Measurements from ENCODE around the gene TIGD1.

The TIGD1 gene

DNA sequence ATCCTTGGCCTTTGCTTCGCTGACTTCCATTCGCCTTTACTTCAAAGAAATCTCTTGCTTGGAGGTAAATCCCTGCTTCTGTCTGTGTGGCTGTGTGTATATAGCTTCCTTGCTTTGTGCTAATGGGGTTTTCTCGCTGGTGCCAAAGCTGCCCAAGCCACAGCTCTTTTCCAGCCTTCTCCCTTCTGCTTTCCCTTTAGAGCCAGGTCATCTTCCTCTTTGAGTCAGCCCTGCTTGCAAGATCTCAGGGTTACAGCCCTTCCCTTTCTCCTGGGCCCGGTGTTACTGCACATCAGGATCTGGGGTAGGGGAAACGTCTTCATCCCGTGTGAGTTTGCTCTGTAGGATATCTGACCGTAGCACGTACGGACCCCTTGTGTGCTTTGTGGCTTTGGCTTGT, 19.2 kb upstream of the TIGD1 start:
- no peak for DNase-seq

DNA sequence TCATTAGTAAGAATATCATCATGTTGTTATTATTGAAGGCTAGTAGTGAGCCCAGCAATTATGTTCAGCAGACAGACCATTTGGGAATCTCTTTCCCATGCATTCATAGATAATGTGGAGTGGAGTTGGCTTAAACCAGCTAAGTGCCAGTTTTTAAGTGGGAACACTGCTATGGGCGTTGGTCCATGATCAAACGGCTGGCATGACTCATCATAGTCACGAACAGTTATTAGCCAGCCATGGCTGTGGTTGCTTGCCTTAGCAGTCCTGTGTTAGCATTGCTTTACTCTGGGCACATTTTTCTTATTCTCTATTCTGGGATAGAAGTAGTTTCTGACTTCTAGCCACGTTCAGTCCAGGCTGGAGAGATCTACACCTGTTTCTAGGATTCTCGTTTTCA, 17.8 kb upstream of the TIGD1 start:
- DNase-seq, result no peak

DNA sequence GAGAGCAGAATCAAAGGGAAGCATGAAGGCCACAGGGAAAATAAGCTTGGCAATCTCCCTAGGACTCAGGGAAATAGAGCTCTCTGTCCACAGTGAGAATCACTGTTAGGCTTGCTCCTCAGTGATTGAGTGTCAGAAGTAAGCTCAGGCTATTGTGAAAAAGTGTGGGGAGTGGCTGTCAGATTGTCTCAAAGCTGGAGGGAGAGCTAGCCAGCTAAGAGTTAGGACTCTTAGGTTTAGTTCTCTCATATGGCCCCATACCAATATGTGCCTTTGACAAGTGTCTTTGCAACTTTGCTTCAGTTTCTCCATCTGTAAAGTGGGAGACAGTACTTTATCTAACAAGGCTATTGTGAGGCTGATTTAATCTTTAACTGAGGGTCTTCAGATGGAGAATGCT, 17.4 kb upstream of the TIGD1 start:
- no peak for DNase-seq

DNA sequence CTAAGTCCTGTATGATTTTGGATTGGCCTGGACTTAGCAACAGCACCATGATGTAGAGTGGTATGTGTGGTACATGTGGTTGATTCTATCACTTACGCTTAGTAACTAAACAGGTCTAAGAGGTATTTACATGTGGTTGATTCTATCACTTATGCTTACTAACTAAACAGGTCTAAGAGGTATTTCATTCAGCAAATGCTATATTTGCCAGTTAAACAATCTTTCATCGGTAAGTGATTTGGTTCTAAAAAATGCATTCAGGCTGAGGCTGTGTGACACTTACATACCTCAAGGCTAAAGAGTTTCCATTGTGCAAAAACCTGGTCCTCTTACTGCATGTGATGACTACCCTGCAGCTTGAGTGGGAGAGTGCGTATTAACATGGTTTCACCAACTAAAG, 13.2 kb upstream of the TIGD1 start:
- no peak for DNase-seq

DNA sequence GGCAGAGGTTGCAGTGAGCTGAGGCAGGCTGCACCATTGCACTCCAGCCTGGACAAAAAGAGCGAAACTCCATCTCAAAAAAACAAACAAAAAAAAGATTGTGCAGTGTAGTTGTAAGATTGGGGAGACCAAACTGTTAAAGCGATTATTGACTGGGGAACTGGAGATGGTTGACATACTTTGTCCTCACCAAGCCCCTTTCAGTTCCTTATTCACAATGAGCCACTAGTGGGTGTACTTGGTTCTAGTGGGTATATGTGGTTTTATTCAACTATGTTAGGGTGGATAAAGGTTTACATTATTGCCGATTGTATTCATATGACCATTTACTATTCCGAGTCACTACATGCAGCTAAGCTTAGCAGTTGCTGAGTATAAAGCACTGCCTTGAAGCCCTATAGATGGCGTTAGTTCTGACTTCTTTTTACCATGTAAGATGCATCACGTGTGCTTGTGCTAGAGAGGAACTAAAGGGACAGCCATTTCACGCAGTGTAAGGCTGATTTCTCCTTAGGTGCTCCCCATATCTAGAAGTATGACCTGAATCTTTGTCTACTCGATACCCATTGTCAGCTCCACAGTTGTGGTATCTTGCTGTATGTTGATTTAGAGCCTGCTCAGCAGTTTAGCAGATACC, 12.3 kb upstream of the TIGD1 start:
- DNase-seq, result no peak

DNA sequence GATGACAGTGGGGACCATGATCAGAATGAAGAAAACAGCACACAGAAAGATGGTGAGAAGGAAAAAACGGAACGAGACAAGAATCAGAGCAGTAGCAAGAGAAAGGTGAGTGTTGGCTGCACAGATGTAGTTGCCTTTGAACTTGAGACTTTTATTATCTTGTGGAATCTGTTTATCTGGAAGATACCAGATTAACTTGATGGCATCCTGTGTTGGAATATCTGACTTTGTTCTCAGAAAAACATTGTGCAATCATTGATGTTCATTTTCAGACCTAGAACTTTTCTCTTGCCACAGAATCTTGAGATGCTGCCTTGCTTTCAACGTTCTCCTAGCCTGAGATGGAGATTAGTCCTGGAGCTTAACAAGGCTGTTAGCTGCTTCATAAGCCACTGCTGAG, 6.1 kb upstream of the TIGD1 start:
- DNase-seq, result no peak

DNA sequence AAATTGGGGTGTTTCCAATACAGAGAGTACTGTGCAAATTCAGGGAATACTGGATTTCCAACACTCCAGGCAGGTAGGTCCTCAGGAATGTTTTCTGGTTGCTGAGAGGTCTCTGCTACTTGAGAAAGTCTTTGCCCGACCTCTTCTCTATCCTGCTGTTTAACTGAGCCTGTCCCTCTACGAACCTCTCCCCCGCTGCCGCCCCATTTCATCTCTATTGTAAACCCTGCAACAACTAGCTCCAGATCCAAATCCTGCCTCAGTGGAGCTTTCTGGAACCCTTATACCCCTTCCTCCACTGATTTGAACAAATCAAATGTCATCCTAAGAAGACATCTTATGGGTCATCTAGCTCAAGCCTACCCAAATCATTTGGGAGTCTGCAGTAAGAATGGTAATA, 1.4 kb upstream of the TIGD1 start:
- DNase-seq, result no peak

DNA sequence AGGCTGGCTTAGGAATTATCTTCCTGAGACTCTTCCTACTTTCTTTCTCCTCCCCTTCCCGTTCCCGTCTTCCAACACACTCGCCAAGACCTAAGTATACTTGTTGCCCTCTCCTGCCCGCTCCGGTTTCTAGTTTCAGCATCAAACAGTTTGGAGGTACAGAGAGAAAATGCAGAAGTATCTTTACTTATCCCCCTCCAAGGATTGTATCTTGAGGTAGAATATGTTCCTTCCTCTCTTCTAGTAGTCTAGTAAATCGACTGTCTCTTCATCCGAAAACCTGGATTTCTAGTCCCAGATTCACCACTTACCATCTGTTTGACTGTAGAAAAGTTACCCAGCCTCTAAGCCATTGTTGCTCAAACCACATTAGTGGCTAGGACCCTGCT, 887 bp upstream of the TIGD1 start:
- DNase-seq, result no peak

DNA sequence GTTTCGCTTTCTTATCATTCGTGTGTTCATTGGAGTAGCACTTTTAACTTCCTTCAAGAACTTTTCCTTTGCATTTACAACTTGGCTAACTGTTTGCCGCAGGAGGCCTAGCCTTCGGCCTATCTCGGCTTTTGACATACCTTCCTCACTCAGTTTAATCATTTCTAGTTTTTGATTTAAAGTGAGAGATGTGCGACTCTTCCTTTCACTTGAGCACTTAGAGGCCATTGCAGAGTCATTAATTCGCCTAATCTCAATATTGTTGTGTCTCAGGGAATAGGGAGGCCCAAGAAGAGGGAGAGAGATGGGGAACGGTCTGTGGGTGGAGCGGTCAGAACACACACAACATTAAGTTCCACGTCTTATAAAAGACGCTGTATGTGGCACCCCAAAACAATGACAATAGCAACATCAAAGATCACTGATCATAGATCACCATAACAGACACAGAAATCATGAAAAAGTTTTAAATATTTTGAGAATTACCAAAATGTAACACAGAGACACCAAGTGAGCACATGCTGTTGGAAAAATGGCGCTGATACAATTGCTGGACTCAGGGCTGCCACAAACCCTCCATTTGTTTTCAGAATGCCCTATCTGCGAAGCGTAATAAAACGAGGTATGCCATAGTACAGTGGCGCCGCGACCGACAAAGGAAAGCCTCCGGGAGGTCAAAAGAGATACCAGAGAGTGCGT, 553 bp downstream of the TIGD1 start:
- no peak for DNase-seq

DNA sequence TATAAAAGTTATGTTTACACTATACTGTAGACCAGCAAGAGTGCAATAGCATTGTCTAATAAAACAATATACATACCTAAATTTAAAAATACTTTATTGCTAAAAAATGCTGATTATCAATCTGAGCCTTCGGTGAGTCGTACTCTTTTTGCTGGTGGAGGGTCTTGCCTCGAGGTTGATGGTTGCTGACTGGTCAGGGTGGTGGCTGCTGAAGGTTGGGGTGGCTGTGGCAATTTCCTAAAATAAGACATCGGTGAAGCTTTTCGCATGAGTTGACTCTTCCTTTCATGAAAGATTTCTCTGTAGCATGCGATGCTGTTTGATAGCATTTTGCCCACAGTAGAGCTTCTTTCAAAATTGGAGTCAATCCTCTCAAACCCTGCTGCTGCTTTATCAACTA, 2.4 kb downstream of the TIGD1 start:
- no peak for DNase-seq

DNA sequence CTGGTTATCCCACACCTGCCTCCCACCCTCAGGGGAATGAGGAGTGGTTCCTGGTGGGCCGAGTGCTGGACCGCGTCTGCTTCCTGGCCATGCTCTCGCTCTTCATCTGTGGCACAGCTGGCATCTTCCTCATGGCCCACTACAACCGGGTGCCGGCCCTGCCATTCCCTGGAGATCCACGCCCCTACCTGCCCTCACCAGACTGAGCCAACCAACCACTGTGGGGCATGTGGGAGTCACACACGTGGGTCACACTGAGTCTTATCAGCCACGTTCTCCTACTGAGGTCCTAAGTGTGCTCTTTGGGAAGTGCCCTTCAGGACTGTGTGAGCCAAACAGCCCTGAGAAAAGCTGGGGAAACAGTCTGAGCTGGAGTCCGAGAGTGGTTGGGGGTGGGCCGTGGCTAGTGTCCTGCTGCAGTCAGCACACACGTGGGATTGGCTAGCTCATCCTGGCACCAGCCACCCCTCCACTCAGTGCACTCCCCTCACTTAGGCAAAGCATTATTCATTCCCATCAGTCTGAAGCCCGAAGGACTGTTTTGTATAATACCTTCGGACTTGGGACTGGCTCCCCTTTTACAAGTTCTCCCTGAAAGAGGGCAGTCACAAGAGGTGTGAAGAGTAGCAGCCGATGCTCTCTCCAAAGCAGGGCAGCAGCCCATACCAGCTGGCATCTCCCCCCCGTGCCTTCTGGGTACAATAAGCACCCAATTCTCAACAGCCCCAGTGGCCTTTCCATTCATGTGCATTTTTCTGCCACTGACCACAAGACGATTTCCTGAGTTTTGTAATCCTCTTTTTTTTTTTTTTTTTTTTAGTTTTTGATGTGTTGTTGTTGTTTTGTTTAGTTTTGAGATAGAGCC, 4.6 kb downstream of the TIGD1 start:
- DNase-seq, result no peak

DNA sequence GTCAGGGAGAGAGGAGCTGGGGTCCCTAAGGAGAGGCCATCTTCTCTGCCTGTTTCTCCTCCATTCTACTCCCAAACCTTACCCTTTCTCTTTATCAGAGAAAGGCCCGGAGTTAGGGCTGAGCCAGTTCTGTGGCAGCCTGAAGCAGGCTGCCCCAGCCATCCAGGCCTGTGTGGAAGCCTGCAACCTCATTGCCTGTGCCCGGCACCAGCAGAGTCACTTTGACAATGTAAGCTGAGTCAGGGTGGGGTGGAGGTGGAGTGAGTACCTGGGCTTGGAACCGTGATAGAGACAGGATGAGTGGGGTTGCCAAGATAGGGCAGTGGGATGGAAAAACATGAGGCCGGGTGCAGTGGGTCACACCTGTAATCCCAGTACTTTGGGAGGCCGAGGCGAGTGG, 5.7 kb downstream of the TIGD1 start:
- no peak for DNase-seq

DNA sequence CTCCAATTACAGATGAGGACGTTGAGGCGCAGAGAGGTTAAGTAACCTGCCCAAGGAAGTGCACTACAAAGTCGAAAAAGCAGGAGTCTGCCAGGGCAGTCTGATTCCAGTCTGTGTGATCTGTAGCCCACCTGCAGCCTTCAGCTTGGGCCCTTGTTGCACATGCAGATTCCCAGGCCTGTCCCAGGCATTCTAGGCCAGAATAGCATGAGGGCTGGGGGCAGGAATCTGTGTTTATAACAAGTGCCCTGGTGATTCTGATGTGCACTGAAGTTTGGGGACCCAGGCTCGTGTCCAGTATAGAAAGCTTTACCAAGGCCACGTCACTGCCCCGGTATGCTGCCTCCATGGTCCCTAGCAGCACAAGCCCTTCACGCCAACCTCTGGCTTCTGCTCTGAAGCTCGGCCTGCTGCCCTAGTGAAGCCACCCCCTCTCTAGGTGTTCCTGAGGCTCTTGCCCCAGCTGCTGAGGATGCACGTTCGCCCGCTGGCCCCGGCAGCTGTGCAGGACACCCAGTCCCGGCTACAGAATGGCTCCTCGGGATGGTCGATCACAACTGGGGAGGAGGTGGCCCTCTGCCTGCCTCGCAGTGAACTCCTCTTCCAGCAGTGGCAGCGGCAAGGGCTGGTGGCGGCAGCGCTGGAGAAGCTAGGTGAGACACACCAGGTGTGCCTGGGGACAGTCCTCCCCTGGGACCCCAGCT, 6.3 kb downstream of the TIGD1 start:
- no peak for DNase-seq

DNA sequence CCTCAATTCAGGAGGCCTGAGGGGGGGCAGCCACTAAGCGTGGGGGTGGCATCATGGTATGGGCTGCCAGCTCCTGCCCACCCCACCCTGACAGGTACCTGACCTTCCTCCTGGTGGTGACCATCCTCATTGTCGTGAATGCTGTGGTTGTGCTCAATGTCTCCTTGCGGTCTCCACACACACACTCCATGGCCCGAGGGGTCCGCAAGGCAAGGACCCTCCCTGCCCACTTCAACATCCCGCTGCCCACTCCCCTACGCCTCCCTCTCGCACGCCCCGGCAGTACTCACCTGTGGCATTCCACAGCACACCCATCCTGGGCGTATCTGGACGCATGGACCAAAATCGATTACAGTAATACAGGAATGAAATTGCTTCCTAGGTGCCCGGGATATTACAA, 6.9 kb downstream of the TIGD1 start:
- DNase-seq, result no peak

DNA sequence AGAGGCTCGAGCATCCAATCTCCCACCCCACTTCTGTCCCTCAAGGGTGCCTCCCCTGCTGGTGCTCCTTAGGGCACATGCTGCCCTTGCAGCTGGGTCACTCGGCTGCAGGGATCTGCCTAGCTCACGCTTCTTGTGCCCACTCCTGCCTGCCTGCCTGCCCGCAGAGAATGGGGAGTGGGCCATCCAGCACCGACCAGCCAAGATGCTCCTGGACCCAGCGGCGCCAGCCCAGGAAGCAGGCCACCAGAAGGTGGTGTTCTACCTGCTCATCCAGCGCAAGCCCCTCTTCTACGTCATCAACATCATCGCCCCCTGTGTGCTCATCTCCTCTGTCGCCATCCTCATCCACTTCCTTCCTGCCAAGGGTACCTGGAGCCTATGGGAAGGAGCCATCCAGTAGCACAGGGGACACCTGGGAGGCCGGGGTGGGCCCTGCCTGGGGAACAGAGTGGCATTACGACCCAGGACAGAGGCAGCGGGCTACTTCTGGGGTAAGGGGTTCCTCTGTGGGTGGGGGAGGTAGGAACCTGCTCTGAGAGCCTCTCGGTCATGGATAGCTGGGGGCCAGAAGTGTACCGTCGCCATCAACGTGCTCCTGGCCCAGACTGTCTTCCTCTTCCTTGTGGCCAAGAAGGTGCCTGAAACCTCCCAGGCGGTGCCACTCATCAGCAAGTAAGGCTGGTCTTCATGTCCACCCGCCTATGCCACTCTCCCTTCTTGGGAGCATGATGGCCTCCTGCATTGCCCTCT, 7.5 kb downstream of the TIGD1 start:
- no peak for DNase-seq

DNA sequence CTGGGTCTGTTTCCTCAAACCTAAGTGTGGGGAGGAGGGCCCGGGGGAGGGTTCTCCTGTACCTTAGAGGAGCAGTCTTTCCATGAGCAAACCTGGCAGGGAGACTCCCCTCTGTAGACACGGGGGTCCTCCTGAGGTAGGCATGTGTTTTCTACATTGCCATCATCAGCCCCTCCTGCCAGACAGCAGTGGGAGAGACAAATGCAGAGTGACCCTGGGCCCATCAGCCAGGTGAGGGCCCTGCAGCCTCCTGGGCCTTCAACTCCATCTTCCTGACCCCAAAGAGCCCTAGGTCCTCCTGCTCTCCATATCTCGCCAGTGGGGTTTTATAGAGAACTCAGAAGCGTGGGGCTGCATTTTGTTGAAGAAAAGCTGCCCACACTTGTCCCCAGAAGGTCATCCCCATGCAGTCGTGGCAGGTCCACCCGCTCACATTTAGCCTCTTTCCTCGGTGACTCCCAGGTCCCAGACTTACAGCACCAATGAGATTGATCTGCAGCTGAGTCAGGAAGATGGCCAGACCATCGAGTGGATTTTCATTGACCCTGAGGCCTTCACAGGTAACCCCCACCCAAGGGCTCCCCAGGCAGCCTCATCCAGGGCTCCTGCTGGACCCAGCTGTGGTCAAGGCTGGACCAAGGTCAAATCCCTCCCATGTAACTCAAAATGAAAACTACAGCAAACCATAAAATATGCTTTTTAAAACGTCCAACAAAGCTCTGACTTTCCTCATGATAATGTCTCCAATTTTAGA, 8.2 kb downstream of the TIGD1 start:
- DNase-seq, result no peak

DNA sequence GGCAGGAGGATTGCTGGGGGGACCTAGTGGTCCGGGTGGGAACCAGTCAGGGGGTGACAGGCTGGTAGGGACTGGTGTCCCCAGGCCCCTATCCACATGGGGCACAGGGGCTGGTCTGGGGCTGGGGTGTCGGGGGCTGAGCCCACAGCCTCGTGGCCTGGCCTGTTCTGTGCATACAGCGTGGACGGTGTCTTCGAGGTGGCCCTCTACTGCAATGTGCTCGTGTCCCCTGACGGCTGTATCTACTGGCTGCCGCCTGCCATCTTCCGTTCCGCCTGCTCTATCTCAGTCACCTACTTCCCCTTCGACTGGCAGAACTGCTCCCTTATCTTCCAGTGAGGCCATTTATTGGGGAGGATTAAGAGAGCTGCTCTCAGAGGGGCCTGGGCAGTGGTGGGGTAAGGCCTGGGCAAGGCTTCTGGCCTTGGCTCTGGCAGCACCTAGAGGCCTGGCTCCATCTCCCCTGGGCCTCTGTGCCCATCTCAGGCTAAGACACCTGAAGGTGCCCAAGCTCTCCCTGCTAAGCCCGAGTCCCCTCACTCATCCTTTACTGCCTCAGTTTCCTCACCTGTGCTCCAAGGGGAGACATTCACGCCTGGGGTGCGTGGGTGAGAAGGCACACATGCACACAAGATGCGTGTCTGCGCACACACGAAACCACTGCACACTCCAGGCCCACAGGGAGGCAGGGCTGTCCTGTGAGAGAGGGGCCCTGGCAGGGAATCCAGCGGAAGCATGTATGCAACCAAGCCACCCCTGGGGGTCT, 9.0 kb downstream of the TIGD1 start:
- DNase-seq, result no peak

DNA sequence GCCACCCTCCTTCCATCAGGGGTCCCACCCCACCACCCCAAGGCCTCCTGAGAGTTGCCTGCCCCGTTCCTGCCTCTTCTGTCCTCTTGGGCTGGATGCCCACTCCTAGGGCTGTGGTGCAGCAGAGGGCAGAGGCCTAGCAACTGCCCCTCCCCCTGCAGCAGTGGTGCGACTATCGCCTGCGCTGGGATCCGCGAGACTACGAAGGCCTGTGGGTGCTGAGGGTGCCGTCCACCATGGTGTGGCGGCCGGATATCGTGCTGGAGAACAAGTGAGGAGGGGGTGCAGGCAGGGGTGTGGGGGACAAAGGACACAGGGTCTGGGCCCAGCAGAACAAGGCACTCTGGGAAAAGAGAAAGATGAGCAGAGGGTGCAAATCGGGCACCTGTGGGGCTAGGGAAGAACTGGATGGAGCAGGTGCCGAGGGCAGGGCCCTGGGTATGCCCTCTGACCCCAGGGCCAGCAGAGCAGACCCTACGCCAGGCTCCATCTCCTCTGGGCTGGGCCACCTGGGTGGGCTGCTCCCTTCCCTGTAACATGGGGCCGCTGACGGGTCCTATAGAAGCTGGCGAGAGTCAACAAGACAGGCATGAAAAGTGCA, 9.8 kb downstream of the TIGD1 start:
- DNase-seq, result no peak

DNA sequence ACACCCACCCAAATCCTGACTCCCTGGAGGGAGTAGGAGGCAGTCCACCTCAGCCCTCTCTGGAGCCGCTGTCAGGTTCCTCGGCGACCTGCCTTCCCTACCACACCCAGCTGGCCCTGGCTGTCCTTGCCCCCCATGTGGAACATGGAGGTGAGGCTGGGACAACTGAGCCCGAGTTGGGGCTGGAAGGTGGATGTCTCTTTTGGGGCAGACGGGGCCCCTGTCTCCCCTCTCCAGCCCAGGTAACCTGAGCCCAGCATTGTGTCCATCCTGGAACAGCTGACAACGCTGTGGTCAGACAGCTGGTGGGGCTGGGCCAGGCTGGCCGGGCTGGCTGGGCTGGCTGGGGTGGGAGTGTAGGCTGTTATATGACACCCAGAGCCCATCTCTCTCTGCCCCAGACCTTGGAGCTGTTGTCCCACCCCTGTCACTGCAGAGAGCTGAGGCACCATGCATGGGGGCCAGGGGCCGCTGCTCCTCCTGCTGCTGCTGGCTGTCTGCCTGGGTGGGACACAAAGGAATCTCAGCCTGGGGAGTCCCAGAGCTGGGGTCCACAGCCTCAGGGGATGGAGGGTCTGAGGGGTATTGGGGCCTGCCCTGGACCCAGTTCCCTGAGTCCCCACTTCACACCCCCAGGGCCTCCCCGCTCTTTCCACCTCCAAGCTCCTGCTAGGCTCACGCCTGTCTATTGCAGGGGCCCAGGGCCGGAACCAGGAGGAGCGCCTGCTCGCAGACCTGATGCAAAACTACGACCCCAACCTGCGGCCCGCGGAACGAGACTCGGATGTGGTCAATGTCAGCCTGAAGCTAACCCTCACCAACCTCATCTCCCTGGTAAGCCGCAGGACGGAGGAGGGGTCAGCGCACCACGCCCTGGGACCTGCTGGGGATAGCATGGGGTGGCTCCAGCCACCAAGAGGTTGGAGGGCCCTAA, 10.8 kb downstream of the TIGD1 start, which contains the start of gene CHRNG:
CHRNG (plus strand) TSS at position 395 of the 934 bp plus-strand sequence; CDS start at position 451, 56 bp downstream.
- DNase-seq, result no peak
